GM10266 (cell line): ENCODE data around the gene MYH13.

Source experiments
- DNase-seq: peaks from one replicate; pipeline ENCODE4 v3.0.0; 2012; ENCODE audit errors: extremely low spot score
- TF ChIP-seq, protein P1 (sequence below): IDR thresholded peaks from 2 replicates; pipeline ENCODE4 v1.5.1; 2012; ENCODE audit warnings: mild to moderate bottlenecking, low read depth; ENCODE audit not compliant: control insufficient read depth, insufficient read depth; ENCODE audit errors: missing control alignments

The MYH13 gene

DNA sequence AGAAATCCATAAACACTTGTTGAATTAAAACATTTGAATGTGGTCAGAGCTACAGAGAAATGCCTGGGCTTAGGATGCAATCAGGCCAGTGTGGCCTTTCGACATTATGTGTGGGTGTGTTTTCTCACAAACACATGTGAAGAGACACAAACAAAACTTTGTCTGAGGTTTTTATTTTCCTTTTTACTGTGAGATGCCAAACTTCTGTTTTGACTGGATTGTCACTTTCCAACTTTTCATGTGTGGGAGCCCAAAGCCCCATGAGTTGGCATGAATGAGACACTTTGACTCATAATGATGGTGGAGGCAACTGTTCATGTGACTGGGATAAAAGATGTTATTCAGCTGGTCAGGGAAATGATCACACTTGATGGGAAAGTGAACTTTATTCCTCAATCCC lies 102.5 kb downstream of the MYH13 start:
- TF ChIP-seq, protein P1, sequence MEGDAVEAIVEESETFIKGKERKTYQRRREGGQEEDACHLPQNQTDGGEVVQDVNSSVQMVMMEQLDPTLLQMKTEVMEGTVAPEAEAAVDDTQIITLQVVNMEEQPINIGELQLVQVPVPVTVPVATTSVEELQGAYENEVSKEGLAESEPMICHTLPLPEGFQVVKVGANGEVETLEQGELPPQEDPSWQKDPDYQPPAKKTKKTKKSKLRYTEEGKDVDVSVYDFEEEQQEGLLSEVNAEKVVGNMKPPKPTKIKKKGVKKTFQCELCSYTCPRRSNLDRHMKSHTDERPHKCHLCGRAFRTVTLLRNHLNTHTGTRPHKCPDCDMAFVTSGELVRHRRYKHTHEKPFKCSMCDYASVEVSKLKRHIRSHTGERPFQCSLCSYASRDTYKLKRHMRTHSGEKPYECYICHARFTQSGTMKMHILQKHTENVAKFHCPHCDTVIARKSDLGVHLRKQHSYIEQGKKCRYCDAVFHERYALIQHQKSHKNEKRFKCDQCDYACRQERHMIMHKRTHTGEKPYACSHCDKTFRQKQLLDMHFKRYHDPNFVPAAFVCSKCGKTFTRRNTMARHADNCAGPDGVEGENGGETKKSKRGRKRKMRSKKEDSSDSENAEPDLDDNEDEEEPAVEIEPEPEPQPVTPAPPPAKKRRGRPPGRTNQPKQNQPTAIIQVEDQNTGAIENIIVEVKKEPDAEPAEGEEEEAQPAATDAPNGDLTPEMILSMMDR = no peak
- no peak for DNase-seq

DNA sequence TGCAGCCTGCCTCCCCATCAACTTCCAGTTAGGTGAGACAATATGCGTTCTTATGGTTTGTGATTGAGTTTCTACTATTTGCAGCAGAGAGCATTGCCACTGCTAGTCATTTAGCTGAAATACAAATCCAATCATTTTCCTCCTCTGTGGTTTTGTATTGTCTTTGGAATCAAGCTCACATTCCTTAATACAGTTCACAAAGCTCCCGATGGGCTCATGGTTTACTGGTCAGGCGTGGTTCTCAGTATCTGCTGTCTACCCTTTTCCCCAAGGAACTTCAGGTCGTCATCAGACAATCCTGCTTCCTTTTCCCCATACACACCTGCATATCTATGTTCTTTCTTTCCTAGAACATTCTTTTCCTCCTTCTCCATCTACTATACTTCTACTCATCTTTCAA lies 104.8 kb downstream of the MYH13 start:
- no peak for DNase-seq
- TF ChIP-seq, protein P1 = no peak

- TF ChIP-seq, protein P1 = no peak
- DNase-seq = no peak
Measured at GRCh38 chr17:10266296-10266876, 106.4 kb downstream of the MYH13 start.

- DNase-seq = no peak
- TF ChIP-seq, protein P1 = no peak
Measured at GRCh38 chr17:10265100-10265810, 107.6 kb downstream of the MYH13 start.

DNA sequence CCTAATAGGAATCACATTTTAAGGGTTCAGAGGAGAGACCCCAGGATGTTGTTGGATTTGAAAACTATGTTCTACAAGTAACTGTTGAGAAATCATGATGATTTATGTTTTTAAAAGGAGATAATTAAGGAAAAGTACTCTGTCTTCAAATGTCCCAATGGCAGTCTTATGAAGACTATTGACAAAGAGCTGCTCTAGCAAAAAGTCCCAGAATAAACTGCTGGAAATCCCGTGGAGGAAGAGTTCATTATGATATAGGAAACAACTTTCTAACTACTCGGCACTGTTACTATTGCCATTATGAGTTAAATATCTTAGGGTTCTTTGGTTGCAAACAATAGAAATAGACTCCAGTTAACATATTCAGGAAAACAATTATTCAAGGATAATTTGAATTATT lies 108.8 kb downstream of the MYH13 start:
- no peak for DNase-seq
- TF ChIP-seq, protein P1 = no peak

- DNase-seq = no peak
- TF ChIP-seq, protein P1 = no peak
Measured at GRCh38 chr17:10262451-10262850, 110.4 kb downstream of the MYH13 start.

GRCh38 chr17:10261098-10261497 lies 111.7 kb downstream of the MYH13 start:
- TF ChIP-seq, protein P1 = no peak
- DNase-seq = no peak
